Mucosa of stomach (tissue), 1 donor: Measurements from ENCODE around the gene DEGS2.
A peak's percentile ranks its signal among the peaks of the same experiment; 100 is the strongest.

Experiments
- H3K27me3 ChIP-seq: one replicate; pipeline ENCODE4 v1.7.0; 2013; ENCODE audit warnings: mild to moderate bottlenecking, low read length; ENCODE audit not compliant: control insufficient read depth, insufficient read depth
- H3K36me3 ChIP-seq: one replicate; pipeline ENCODE4 v1.7.0; 2013; ENCODE audit warnings: low read length; ENCODE audit not compliant: control insufficient read depth, insufficient read depth
- H3K4me1 ChIP-seq: one replicate; pipeline ENCODE4 v1.7.0; 2013; ENCODE audit warnings: mild to moderate bottlenecking, low read length; ENCODE audit not compliant: control insufficient read depth, insufficient read depth
- H3K4me3 ChIP-seq: one replicate; pipeline ENCODE4 v1.7.0; 2013; ENCODE audit warnings: low read length
- H3K9ac ChIP-seq: one replicate; pipeline ENCODE4 v1.7.0; 2013; ENCODE audit warnings: mild to moderate bottlenecking, low read length, moderate library complexity
- H3K9me3 ChIP-seq: one replicate; pipeline ENCODE4 v1.7.0; 2013; ENCODE audit warnings: mild to moderate bottlenecking, low read length, moderate library complexity; ENCODE audit not compliant: control insufficient read depth
- donor health status: Pancreatic carcinoma.

Gene DEGS2

GRCh38 chr14:100144996-100145646, 14.3 kb downstream of the DEGS2 start:
- H3K4me1 ChIP-seq, result peaks cover 98% of the 10 kb centered on the region
- no peaks in the 10 kb centered on the region for H3K36me3 ChIP-seq
- peak overlapping the region; percentile 62 for H3K9ac ChIP-seq
- H3K9me3 ChIP-seq, result no peaks in the 10 kb centered on the region
- H3K27me3 ChIP-seq, result no peaks in the 10 kb centered on the region
- H3K4me3 ChIP-seq, result no peak overlapping the region

- H3K36me3 ChIP-seq, result no peaks in the 10 kb centered on the region
- H3K9ac ChIP-seq, result peak overlapping the region; percentile 34
- H3K9me3 ChIP-seq, result no peaks in the 10 kb centered on the region
- H3K4me1 ChIP-seq, result peaks cover 95% of the 10 kb centered on the region
- no peaks in the 10 kb centered on the region for H3K27me3 ChIP-seq
- H3K4me3 ChIP-seq, result no peak overlapping the region
Measured at GRCh38 chr14:100144645-100144995, 14.8 kb downstream of the DEGS2 start.

GRCh38 chr14:100143934-100144333, 15.5 kb downstream of the DEGS2 start:
- Histone ChIP-seq H3K36me3 (no peaks in the 10 kb centered on the region), H3K27me3 (no peaks in the 10 kb centered on the region), H3K9me3 (no peaks in the 10 kb centered on the region), H3K4me3 (no peak overlapping the region), H3K4me1 (peaks cover 92% of the 10 kb centered on the region), H3K9ac (no peak overlapping the region)

DNA sequence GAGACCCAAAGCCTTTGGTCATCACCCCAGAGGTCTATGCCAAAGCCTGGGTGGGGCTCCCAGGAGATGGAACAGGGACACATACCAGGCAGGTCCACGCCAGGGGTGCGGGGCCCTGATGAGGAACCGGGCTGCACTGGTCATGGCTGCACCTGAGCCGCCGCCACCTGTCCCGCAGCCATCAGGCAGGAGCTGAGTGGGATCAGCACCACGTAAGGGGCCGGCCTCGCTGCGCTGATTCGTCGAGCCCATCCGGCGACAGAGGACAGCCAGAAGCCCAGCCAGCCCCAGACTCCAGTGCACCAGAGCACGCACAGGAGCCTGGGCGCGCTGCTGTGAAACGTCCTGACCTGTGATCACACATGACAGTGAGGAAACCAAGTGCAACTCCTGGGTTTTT, 15.9 kb downstream of the DEGS2 start:
- Histone ChIP-seq H3K4me3 (peak overlapping the region; percentile 4), H3K9ac (peak overlapping the region; percentile 60), H3K27me3 (no peaks in the 10 kb centered on the region), H3K36me3 (no peaks in the 10 kb centered on the region), H3K4me1 (peaks cover 92% of the 10 kb centered on the region), H3K9me3 (no peaks in the 10 kb centered on the region)

DNA sequence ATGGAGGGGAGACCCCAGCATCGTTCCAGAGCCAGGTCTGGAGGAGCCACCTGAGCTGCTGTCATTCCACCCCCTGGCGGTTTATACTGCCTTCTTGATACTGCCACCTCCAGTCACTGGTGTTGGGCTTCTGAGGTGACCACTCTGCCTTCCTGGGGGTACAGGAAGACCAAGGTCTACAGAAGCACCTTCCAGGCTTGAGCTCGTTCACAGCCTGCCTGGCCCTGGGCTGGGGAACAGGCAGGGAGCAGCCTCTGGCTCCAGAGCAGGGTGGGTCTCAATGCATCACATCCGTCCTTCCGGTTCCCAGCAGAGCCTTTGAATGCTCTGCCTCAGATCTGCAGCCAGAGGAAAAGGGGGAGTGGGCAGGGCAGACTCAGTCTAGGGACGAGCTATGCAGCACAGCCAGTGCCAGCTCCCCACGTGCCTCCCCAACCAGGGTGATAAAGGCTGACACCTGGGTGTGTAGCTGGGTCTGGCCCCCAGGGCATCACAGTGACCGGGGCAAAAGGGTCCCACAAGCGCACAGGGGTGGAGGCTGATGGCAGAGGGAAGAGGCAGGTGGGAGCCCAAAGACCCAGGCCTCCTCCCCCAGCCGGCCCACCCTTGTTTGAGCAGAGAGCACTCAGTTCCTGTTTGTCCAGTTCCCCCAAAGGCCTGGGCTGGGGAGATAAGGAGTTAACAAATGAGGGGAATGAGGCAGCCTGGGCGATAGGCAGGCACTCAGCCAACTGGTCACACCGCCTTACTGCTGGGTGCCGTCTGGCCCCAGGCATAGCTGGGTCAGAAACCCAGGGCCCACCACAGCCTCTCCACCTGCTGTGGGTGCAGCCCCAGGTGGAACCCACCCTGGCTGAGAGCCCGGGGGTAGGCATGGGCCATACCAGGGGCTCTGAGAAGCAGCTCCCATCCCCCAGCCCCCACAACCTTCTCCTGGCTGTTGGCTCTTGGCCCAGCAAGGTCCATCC, 17.1 kb downstream of the DEGS2 start:
- no peaks in the 10 kb centered on the region for H3K27me3 ChIP-seq
- no peaks in the 10 kb centered on the region for H3K9me3 ChIP-seq
- H3K36me3 ChIP-seq, result no peaks in the 10 kb centered on the region
- H3K4me1 ChIP-seq, result peaks cover 91% of the 10 kb centered on the region
- peak overlapping the region; percentile 3 for H3K4me3 ChIP-seq
- peak overlapping the region; percentile 60 for H3K9ac ChIP-seq

DNA sequence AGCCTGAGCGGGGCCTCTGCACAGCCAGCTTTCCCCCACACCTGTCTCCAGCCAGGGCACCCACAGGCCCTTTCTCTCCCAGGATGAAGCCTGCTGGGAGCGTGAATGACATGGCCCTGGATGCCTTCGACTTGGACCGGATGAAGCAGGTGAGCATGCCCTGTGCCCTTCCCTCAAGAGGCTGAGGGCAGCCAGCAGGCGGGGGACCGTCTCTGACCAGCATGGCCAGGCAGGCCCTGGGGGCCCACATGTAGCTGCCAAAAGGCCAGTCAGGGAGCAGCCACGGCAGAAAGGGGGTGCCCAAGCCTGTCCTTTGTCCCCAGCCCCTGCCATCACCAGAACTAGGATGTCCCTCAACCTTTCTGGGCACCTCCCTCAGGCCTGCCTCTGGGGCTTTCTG, 18.3 kb downstream of the DEGS2 start:
- Histone ChIP-seq H3K4me1 (peaks cover 78% of the 10 kb centered on the region), H3K4me3 (no peak overlapping the region), H3K9ac (peak overlapping the region; percentile 51), H3K9me3 (no peaks in the 10 kb centered on the region), H3K27me3 (no peaks in the 10 kb centered on the region), H3K36me3 (no peaks in the 10 kb centered on the region)

- Histone ChIP-seq H3K9ac (peak overlapping the region; percentile 51), H3K9me3 (no peaks in the 10 kb centered on the region), H3K27me3 (no peaks in the 10 kb centered on the region), H3K4me1 (peaks cover 73% of the 10 kb centered on the region), H3K4me3 (no peak overlapping the region), H3K36me3 (no peaks in the 10 kb centered on the region)
Measured at GRCh38 chr14:100140452-100141078, 18.9 kb downstream of the DEGS2 start.

DNA sequence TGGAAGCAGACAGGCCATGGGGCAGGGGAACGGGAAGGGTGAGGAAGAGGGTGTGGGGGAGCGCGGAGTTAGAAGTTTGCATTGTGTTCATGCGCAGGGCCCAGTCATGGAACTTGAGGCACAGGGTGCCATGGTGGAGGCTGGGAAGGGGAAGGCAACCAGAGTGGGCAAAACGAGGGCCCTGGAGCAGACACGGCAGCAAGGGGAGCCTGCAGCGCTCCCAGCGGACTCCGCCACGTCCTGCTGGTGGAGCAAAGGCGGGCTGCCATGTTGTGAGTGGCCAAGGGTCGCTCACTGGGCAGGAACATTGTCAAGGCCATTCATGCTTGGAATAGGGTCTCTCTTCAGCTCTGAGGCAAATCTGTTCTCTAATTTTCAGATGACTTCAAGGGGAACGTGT, 20.5 kb downstream of the DEGS2 start:
- Histone ChIP-seq H3K27me3 (no peaks in the 10 kb centered on the region), H3K9me3 (no peaks in the 10 kb centered on the region), H3K36me3 (no peaks in the 10 kb centered on the region), H3K4me3 (no peak overlapping the region), H3K4me1 (peaks cover 67% of the 10 kb centered on the region), H3K9ac (no peak overlapping the region)

DNA sequence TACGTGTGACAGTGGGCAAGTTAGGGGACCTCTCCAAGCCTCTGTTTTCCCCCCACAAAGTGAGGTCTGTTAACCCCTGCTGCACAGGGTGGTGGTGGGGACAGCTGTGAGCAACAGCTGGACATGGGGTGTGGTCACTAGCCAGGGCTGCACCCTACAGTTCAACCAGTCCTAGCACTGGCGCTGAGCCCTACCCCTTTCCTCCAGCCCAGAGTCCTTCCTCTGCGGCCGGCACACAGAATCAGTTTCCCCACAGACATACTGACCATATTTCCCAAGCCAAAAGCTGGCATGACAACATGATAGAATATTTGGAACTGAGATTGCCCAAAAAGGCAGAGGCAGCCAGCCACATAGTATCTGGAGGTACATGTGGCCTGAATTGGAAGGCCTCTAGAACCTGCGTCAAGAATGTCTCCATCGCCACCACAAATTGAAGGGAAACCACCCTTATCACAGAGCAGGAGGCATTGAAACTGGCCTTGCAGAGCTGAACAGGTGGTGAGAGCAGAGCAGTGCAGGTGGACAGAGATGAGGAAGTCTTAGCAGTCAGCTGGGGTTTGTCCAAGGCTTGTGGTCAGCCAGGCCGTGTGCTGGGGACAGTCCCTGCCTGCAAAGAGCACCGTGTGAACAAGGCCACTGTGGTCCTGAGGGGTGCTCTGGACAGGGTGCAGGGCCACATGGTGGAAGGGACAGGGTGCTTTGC, 21.2 kb downstream of the DEGS2 start:
- H3K4me1 ChIP-seq, result peaks cover 60% of the 10 kb centered on the region
- H3K36me3 ChIP-seq, result no peaks in the 10 kb centered on the region
- H3K27me3 ChIP-seq, result no peaks in the 10 kb centered on the region
- H3K9ac ChIP-seq, result no peak overlapping the region
- H3K9me3 ChIP-seq, result no peaks in the 10 kb centered on the region
- H3K4me3 ChIP-seq, result no peak overlapping the region

GRCh38 chr14:100137173-100137572, 22.3 kb downstream of the DEGS2 start:
- H3K27me3 ChIP-seq, result no peaks in the 10 kb centered on the region
- H3K4me1 ChIP-seq, result peaks cover 57% of the 10 kb centered on the region
- H3K9me3 ChIP-seq, result no peaks in the 10 kb centered on the region
- no peak overlapping the region for H3K9ac ChIP-seq
- no peak overlapping the region for H3K4me3 ChIP-seq
- H3K36me3 ChIP-seq, result no peaks in the 10 kb centered on the region

- Histone ChIP-seq H3K9ac (no peak overlapping the region), H3K27me3 (no peaks in the 10 kb centered on the region)
Measured at GRCh38 chr14:100135784-100136183, 23.7 kb downstream of the DEGS2 start.

More at GRCh38 chr14:100135784-100136183, 23.7 kb downstream of the DEGS2 start:
- H3K4me1 ChIP-seq, result peaks cover 57% of the 10 kb centered on the region
- H3K9me3 ChIP-seq, result no peaks in the 10 kb centered on the region
- no peaks in the 10 kb centered on the region for H3K36me3 ChIP-seq
- H3K4me3 ChIP-seq, result no peak overlapping the region
